HG03439 (cell line): ENCODE measurements around the gene MAF.

Source experiments
- ATAC-seq: cut with Tn5 transposase; IDR thresholded peaks from one replicate; pipeline ENCODE4 v1.9.1; 2021; ENCODE audit warnings: mild to moderate bottlenecking, moderate library complexity; ENCODE audit not compliant: unreplicated experiment

The MAF gene

DNA sequence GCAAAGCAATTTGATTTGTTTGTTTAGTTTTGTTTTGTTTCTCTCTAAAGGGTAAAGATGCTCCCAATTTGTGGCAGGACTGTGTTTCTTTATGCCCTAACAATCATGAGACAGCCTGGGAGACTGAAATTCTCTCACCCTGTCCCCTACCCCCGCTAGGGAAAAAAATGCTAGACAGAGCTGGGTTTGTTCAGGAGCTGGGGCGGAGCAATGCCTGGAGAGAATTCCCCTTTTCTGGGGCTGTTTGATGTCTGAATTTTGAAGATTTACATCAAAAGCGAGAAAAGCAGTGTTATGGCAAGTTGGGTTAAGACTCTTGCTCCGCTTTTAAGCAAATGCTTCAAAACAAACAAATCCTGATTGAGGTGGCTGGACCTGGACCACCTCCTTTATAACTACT, 8.4 kb downstream of the MAF start:
- ATAC-seq: no peak

DNA sequence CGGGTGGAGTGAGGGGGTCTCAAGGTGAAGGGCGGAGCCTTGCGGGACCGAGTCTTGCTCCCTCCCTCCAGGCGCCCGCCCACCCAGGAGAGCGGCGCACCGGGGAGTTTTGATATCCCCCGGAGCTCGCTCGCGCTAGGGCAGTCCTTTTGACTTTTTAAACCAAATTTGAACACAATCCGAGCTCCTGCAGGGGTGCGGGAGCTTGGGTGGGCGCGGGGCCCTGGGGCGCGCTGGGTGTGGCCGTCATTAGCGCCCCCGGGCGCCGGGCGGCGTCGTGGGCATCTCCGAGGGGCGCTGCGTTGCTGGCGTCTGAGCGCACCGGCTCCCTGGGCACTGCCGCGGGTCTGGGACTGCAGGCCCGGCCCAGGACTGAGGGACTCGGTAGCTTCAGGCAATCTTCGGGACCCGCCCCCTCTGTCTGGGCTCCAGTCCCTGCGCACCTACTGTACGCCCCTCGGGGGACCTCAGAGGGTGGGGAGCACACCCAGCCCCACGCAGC, 10.9 kb downstream of the MAF start:
- no peak for ATAC-seq

GRCh38 chr16:79587897-79588296, 12.6 kb downstream of the MAF start:
- ATAC-seq: no peak

DNA sequence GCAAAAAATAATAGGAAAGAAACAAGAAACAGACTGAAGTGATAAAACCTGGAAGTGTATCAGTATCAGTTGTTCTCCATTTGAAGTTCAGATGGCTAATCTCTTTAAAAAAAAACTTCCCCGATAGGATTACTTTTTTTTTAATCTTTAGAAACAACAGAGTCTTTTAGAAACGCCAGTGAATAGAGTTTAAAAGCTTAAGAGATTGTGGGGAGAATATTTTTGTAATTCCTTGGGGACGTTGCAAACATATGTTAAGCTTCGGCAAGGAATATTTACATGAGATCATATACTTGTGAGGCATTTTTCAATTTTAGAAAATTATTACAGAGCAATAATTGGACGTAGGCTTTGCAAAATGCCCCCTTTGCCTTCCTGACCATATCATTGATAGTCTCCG, 13.2 kb downstream of the MAF start:
- no peak for ATAC-seq

- no peak for ATAC-seq
Observed at GRCh38 chr16:79582789-79583188, 17.7 kb downstream of the MAF start.

DNA sequence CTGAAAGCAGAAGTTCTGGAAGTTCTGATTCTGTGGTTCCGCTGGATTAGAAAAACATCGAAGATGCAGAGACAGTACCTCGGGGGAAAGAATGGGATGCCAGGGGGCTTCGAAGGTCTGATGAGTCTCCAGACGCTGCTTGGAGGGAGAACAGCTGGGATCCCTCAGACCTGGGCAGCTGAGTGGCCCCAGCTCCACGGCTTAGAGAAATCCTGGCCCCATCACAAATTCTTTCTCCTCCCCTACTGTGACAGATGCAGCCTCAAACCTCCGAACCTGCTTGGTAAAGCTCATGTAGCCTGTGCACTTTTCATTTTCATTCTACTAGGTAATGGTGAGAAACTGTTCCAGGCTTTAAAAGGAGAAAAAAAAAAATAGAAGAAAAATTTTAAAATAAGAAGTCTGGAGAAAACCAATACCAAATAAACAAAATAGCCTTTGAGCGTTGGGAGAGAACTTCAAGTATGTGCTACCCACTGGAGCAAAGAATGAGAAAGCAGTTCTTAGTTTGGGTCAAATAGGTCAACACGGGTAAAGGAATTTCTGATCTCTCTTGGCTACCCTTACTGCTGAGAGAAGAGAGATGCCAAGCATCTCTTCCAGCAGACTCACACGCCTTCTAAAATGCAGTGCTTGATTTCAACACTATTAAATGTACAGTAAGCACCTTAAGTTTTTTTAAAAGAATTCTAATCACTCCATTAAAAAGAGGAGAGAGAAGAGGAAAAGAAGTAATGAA, 19.9 kb downstream of the MAF start:
- ATAC-seq: no peak

GRCh38 chr16:79576602-79577001, 23.9 kb downstream of the MAF start:
- ATAC-seq: no peak

DNA sequence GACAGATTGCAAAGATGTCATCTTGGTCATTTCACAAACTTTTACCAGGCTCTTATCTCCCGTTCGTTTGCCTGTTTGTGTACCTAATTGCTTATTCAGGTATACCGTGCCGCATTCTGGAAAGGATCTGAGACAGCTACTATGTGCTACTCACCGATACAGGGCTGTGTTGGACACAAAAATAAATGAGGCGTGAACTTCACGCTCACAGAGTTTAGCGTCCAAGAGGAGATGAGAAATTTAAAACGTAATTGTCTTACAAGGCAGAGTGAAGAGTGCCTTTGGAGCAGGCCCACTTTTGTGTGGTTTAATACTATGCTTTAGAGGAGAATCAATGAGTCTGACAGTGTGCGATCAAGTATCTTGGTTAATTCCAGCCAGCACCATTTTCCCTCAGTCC, 26.7 kb downstream of the MAF start:
- no peak for ATAC-seq

GRCh38 chr16:79573071-79573470, 27.5 kb downstream of the MAF start:
- ATAC-seq: no peak

DNA sequence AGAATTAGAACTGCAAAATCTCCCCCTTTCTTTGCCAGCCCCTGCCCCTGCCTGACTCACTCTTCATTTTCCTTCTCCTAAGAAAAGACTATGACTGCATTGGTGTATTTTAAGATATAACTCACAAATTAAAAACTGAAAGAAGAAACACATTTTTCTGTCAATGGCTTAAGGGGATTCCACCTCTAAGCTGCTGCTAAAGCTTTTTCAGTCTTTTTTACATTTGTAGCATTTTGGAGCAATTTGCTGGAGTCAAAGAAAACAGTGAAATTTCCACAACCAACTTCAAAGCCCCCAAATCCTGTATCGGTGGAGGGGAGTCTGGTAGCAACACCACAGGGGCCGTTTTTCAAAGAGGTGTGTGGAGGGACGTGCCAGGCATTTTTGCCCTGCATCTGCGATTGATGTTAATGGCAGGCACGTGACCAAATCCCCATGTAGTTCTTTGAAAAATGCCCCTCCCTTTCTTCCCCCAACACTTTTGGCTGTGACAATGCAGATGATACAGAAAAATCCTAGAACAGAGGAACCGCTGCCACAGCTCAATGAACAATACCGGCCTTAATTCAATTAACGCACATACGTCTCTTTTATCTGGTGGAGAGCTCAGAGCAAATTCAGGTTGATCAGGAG, 28.5 kb downstream of the MAF start:
- no peak for ATAC-seq

DNA sequence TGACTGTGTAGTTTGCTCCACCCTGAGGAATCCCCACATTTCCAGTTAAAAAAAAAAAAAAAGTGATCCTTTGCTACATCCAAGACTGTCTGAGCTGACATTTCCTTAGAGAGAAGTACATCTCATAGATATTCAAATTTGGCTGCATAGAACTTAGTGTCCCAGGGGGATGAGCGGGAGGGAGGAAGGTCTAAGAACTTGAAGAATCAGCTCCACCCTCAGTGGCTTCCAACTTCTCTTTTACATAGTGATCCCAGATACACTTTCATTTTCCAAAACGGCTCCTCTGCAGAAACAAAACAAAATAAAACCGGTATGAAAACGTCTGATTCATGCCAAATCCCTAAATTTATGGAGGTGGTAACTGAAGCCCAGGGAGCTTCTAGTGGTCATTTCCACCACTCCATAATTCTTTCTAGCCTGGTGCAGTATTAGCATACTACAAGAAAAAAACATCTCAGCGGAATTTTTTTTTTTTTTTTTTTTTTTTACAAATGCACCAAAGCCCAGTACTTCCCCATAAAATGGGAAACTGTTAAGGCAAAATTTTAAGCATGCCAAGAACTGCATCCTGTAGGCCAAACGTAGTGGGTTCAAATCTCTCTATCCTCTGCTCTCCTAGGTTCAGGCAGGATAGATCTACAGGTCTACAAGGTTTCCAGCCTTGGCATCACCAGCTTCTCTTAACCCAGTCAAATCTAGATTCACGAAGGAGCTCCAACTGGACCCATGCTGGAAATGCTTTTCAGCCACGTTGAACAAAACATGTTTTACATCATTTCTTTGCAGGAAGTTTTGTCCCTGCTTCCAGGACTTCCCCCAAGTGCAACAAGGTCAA, 29.3 kb downstream of the MAF start:
- ATAC-seq: no peak

GRCh38 chr16:79564671-79565107, 35.8 kb downstream of the MAF start:
- no peak for ATAC-seq

DNA sequence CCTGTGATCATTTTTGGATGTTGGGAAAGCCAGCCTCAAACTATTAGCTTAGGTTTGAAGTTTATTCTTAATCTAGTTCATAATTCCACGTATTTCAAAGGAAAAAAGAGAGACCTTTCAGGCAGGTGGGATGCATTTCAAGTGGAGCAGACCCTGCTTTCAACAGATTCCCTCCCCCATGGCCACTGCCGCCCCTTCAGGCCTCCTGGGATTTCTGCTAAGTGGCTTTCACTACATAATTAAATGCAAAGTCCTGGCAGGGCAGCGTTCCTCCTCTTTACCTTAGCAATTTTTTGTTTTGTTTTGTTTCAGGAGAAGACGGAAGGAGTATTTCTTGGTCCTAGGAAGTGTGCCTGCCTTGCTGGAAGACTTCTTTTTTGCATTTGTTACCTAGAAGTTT, 36.6 kb downstream of the MAF start:
- ATAC-seq: no peak

GRCh38 chr16:79562166-79562823, 38.2 kb downstream of the MAF start:
- no peak for ATAC-seq

DNA sequence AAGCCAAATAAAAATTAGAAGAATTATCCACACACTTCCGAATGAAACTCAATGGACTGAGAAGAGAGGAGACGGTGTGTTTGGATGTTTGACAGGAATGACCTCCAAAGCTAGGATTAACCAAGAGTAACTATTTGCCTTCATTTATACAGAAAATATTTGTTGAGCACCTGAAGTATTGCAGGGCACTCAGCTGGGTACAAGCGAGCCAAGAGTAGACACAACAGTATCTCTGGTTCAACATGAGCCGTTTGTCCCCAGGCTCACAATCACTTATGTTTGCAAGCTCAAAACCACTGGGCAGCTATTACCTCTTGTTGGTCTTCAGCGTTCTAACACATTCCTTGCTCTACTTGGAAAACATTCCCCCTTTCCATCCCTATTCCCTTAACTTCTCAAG, 38.8 kb downstream of the MAF start:
- no peak for ATAC-seq

GRCh38 chr16:79560923-79561322, 39.6 kb downstream of the MAF start:
- no peak for ATAC-seq

DNA sequence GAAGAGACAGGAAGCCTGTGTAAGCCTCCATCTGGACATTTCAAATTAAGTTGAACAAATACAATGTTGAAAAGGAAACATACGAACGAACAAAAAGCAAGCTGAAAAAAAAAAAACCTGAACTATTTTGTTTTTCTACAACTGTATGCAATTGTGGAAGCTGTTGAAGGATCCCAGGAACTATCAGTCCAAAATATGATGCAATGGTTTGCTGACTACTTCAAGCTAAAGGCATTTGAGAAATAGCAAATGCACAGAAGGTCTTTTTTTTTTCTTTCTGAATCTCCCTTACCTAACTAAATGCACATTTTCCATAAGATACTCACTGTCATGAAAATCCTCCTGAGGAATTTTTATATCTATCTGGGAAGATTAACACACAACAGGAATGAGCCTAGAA, 40.2 kb downstream of the MAF start:
- ATAC-seq: no peak

- no peak for ATAC-seq
Observed at GRCh38 chr16:79559532-79559931, 41.0 kb downstream of the MAF start.

DNA sequence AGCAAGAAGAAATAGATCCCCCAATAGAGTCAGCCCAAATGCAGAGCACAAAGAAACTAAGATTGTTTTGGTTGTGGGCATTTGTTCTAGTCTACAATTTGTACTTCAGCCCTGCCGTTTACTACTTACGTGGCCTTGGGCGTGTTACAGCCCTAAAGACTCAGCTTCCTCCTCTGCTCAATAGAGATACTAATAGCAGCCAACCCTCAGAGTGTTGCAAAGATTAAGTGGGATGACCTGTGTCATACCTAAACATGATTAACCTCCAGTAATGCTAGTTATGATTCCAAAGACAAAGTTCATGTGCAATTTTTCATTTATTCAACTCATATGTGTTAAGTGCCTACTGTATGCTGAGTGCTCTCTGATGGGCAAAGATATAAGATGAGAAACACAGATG, 43.1 kb downstream of the MAF start:
- no peak for ATAC-seq

DNA sequence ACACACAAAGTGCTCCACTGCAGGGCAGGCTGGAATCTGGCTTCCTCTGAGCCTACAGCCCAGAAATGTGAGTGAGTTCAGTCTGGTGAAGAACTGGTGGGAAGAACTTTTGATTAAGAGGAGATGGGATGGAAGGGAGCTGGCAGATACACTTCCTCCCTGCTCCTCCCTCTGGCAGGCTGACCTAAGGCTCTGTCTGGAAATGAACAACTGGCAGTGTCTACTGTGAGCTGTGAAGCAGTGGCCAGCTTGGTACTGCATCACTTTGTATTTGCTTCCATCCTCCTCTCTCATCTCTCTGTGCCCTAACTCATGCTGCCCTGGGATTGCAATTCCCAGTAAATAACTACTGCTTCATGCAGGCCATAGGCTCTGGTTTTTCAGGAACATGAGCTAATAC, 45.6 kb downstream of the MAF start:
- ATAC-seq: no peak

GRCh38 chr16:79550373-79550772, 50.2 kb downstream of the MAF start:
- no peak for ATAC-seq
